Upper lobe of left lung (tissue), 4 donors: ENCODE data around the gene COL23A1.

ENCODE experiments used
- POLR2A ChIP-seq, 4 donors: fragments of 450-650 bp; IDR thresholded peaks; one replicate each; pipeline ENCODE4 v1.5.1; 2016 to 2017; ENCODE audit warnings: antibody characterized with exemption in 4 of 4, mild to moderate bottlenecking in 2 of 4
- POLR2AphosphoS5 ChIP-seq, 2 donors: sonication (generic); formaldehyde crosslinking; IDR thresholded peaks; one replicate each; pipeline ENCODE4 v1.5.1; 2017; ENCODE audit warnings: antibody characterized with exemption in 2 of 2
- TF ChIP-seq, protein P1 (sequence below), 6 experiments: fragments of 450-650 bp in 4 of 6; fragments of 200-600 bp in 2 of 6; sonication (generic) in 2 of 6; IDR thresholded peaks; one replicate each; pipeline ENCODE4 v1.5.1; 2016 to 2019; ENCODE audit warnings: antibody characterized with exemption in 6 of 6

- TF ChIP-seq, protein P1, sequence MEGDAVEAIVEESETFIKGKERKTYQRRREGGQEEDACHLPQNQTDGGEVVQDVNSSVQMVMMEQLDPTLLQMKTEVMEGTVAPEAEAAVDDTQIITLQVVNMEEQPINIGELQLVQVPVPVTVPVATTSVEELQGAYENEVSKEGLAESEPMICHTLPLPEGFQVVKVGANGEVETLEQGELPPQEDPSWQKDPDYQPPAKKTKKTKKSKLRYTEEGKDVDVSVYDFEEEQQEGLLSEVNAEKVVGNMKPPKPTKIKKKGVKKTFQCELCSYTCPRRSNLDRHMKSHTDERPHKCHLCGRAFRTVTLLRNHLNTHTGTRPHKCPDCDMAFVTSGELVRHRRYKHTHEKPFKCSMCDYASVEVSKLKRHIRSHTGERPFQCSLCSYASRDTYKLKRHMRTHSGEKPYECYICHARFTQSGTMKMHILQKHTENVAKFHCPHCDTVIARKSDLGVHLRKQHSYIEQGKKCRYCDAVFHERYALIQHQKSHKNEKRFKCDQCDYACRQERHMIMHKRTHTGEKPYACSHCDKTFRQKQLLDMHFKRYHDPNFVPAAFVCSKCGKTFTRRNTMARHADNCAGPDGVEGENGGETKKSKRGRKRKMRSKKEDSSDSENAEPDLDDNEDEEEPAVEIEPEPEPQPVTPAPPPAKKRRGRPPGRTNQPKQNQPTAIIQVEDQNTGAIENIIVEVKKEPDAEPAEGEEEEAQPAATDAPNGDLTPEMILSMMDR (IDR thresholded peaks at IDR 0.05), result no peak
- TF ChIP-seq POLR2AphosphoS5 (IDR thresholded peaks at IDR 0.05), result no peak
- no peak for TF ChIP-seq POLR2A (IDR thresholded peaks at IDR 0.05)
Observed at GRCh38 chr5:178333821-178334481, 256.2 kb downstream of the COL23A1 start.
